ENCODE data around the gene IMP4.
"Not testable (repeated sequence)": the region's sequence is repeated elsewhere in the genome, so short reads cannot be mapped to it uniquely, and the experiment has no call there.

Gene IMP4

DNA sequence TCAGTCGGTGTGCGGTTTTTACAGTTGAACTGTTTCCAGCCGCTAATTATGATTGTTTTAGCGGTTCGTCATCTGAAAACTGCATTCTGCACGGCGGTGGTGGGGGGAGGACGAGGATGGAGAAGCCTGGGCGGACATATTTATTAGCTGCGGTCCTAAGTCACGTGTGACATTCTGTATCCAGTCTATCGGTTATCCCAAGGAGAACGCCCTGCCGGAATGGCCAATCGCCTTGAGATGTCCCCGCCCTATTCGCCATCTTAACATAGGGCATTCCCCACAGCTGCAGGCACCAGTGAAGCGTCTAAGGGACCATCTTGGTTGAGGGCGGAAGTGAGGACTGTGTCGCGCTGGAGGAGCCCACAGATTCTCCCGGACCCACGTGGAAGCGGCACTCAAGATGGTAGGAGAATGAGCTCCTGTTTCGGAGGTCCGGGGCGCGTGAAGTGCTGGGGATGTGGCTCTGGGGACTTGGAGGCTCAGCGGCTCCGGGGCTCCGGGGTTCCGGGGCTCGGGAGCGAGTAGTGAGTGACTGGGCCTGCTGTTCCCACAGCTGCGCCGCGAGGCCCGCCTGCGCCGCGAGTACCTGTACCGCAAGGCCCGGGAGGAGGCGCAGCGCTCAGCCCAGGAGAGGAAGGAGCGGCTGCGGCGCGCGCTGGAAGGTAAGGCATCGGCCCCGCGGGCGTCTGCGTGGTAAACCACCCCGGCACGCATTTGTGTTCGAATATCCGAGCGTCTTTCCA is at the start of gene IMP4:
TSS of gene IMP4 (plus strand) at position 365 of the 743 bp plus-strand sequence. CDS start at position 401, 36 bp downstream.
- peak; percentile 97 for DNase-seq

- DNase-seq: no peak
Observed at GRCh38 chr2:130300258-130300969, 42.3 kb upstream of the IMP4 start.

- no peak for DNase-seq
Observed at GRCh38 chr2:130300970-130301348, 41.7 kb upstream of the IMP4 start.

- no peak for DNase-seq
Observed at GRCh38 chr2:130302164-130302886, 40.4 kb upstream of the IMP4 start.

DNA sequence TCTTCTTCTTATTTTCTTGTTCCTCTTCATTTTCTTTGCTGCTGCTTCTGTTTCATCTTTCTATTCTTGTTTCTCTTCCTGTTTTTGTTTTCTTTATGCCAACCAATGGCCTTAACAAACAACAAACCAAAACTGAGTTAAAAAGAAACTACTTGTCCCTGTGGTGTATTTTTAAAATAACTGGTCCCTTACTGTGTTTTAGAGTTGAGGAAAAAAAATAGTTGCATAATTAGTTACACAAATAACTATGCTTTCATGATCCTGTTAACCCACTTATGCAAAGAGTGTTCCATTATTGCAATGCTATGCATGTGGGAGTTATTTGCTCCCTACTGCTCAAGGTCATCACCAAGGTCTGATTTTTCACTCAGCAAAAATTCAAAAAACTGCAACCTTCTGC is 39.5 kb upstream of the IMP4 start:
- no peak for DNase-seq

DNA sequence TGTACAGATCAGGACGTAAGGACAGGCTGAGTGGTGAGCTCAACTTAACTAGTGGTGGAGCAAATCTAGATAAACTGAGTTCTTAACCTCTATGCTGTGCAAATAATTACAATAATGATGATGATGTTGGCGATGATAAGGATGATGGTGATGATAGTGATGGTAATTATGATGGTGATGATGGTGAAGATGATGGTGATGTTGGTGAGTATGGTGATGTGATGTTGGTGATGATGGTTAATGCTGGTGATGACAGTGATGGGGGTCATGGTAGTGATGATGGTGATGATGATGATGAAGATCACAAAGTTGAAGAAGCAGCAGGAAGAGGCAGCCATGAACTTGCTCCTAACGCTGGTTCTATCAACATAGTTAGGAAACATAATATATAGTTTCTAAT is 38.0 kb upstream of the IMP4 start:
- DNase-seq: no peak

GRCh38 chr2:130307850-130308249 is 34.8 kb upstream of the IMP4 start:
- no peak for DNase-seq

- no peak for DNase-seq
Observed at GRCh38 chr2:130310881-130311280, 31.8 kb upstream of the IMP4 start.

- no peak for DNase-seq
Observed at GRCh38 chr2:130313812-130314334, 28.8 kb upstream of the IMP4 start.

- no peak for DNase-seq
Observed at GRCh38 chr2:130314377-130314776, 28.3 kb upstream of the IMP4 start.

GRCh38 chr2:130316596-130316995 is 26.1 kb upstream of the IMP4 start:
- DNase-seq: no peak

- DNase-seq: no peak
Observed at GRCh38 chr2:130318906-130319305, 23.8 kb upstream of the IMP4 start.

DNA sequence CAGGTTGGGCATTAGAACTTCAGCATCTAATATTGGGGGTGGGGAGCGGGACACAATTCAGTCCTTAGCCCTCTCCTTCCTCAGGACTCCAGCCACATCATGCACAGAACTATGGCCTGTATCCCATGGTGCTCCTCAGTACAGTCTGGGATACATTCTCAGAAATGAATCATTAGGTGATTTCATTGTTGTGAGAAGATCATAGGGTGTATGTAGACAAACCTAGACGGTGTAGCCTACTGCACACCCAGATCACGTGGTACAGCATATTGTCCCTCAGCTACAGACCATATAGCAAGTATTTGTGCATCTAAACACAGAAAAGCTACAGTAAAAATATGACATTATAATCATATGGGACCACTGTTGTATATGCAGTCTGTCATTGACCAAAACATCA is 23.2 kb upstream of the IMP4 start:
- no peak for DNase-seq

DNA sequence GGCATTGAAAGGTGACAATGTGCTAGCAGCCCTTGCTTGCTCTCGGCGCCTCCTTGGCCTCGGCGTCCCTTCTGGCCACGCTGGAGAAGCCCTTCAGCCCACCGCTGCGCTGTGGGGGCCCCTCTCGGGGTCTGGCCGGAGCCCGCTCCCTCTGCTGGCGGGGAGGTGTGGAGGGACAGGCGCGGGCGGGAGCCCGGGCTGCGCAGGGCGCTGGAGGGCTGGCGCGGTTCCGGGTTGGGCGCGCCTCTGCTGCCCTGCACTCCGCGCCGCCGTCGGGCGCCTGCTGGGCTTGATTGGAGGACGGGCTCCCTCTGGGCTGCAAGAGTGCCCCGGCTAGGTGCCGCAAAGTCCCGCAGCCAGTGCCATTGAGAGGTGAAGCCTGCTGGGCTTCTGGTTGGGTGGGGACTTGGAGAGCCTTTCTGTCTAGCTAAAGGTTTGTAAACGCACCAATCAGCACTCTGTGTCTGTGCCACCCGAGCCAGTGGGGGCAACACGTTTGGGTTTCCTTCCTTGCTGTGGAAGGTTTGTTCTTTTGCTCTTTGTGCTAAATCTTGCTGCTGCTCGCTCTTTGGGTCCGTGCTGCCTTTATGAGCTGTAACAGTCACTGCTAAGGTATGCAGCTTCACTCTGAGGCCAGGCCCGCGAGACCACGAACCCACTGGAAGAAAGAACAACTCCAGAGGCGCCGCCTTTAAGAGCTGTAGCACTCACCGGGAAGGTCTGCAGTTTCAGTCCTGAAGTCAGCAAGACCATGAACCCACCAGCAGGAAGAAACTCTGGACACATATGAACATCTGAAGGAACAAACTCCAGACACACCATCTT is 14.8 kb upstream of the IMP4 start:
- DNase-seq: peak; percentile 15

GRCh38 chr2:130328710-130329109 is 14.0 kb upstream of the IMP4 start:
- peak; percentile 82 for DNase-seq

DNA sequence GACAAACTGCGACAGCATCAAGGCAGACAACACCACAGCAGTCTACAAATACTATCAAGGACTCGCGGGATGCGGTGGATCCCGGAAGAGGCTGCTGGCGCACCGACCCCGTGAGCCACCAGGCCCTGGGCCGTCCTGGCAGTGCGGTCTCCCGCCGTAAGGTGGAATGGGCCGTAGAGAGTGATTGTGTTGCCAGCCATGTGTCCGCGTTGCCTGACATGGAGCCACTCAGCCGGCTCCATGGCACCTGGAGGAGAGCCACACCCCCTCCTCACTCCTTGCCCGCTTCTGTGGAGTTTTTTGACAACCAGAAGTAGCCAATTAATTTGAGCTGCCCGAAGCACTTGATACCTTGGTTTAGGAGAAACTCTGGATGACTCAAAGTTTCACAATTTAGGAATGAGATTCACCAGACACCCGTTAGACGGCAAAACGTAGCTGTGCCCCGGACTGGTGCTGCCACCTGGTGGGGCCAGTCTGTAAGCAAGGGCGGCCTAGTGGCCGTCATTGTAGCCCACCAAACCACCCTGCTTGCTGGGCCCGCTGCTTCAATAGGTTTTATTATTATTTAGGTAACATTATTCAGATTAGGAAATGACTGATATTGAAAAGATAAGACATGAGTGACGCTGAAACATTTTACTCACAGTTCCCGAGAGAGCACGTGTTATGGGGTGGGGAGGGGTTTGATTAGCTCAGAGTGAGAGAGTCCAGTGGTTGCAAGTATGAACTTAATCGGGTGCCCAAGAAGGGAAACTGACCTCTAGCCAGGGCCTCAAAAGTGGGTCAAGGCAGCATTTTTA is 10.2 kb upstream of the IMP4 start:
- DNase-seq: peak; percentile 64

DNA sequence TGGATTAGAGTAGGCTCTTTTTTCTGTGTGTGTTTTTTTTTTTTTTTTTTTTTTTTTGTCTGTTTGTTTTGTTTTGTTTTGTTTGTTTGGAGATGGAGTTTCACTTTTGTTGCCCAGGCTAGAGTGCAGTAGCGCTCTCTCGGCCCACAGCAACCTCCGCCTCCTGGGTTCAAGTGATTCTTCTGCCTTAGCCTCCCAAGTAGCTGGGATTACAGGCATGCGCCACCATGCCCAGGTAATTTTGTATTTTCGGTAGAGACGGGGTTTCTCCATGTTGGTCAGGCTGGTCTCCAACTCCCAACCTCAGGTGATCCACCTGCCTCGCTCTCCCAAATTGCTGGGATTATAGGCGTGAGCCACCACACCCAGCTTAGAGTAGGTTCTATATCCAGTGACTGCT is 9.4 kb upstream of the IMP4 start:
- DNase-seq: not testable (repeated sequence)

GRCh38 chr2:130334026-130334425 is 8.7 kb upstream of the IMP4 start:
- DNase-seq: no peak

GRCh38 chr2:130335226-130335625 is 7.5 kb upstream of the IMP4 start:
- DNase-seq: no peak

- no peak for DNase-seq
Observed at GRCh38 chr2:130336150-130336876, 6.4 kb upstream of the IMP4 start.

Measured in DMS79 treated with DMSO at 0.1 percent for 48 hours (cell line).